HG02759 (cell line): ENCODE results near the gene GLP2R.
A peak's percentile ranks its signal among the peaks of the same experiment; 100 is the strongest.

ENCODE experiments used
- ATAC-seq: cut with Tn5 transposase; IDR thresholded peaks from one replicate; pipeline ENCODE4 v1.9.1; 2021; ENCODE audit warnings: mild to moderate bottlenecking, moderate library complexity; ENCODE audit not compliant: unreplicated experiment

Gene GLP2R

GRCh38 chr17:9850151-9850550, 24.4 kb downstream of the GLP2R start:
- ATAC-seq: no peak

GRCh38 chr17:9854255-9854654, 28.5 kb downstream of the GLP2R start:
- ATAC-seq: no peak

GRCh38 chr17:9855036-9855435, 29.3 kb downstream of the GLP2R start:
- no peak for ATAC-seq

GRCh38 chr17:9859781-9860180, 34.1 kb downstream of the GLP2R start:
- no peak for ATAC-seq

- ATAC-seq: no peak
Measured at GRCh38 chr17:9860851-9861250, 35.1 kb downstream of the GLP2R start.

GRCh38 chr17:9862220-9862619, 36.5 kb downstream of the GLP2R start:
- ATAC-seq: no peak

GRCh38 chr17:9862949-9863348, 37.2 kb downstream of the GLP2R start:
- no peak for ATAC-seq

GRCh38 chr17:9865586-9865985, 39.9 kb downstream of the GLP2R start:
- no peak for ATAC-seq

GRCh38 chr17:9868552-9868951, 42.8 kb downstream of the GLP2R start:
- no peak for ATAC-seq

- no peak for ATAC-seq
Measured at GRCh38 chr17:9872852-9873251, 47.1 kb downstream of the GLP2R start.

- no peak for ATAC-seq
Measured at GRCh38 chr17:9874722-9875121, 49.0 kb downstream of the GLP2R start.

- ATAC-seq: no peak
Measured at GRCh38 chr17:9875441-9875840, 49.7 kb downstream of the GLP2R start.

- ATAC-seq: no peak
Measured at GRCh38 chr17:9878356-9878755, 52.6 kb downstream of the GLP2R start.

GRCh38 chr17:9878786-9879525, 53.2 kb downstream of the GLP2R start:
- ATAC-seq: no peak

GRCh38 chr17:9880582-9880999, 54.9 kb downstream of the GLP2R start:
- peak; percentile 50 for ATAC-seq

GRCh38 chr17:9883451-9883850, 57.7 kb downstream of the GLP2R start:
- ATAC-seq: no peak

- ATAC-seq: no peak
Measured at GRCh38 chr17:9886141-9886930, 60.6 kb downstream of the GLP2R start.

GRCh38 chr17:9887508-9887907, 61.8 kb downstream of the GLP2R start:
- no peak for ATAC-seq

- no peak for ATAC-seq
Measured at GRCh38 chr17:9890124-9890523, 64.4 kb downstream of the GLP2R start.

- ATAC-seq: no peak
Measured at GRCh38 chr17:9893411-9894012, 67.8 kb downstream of the GLP2R start.

GRCh38 chr17:9894231-9894630, 68.5 kb downstream of the GLP2R start:
- no peak for ATAC-seq

- no peak for ATAC-seq
Measured at GRCh38 chr17:9895923-9896322, 70.2 kb downstream of the GLP2R start.
